Retinal pigment epithelial cell (primary cell): ENCODE results near the gene QDPR.

ENCODE experiments used
- DNase-seq: peaks from one replicate; pipeline ENCODE4 v3.0.0-alpha.2; 2010; ENCODE audit warnings: low read depth
- H3K4me3 ChIP-seq: 2 replicates; pipeline ENCODE4 v1.5.1; 2011; ENCODE audit warnings: mild to moderate bottlenecking, low read length, control low read depth, moderate library complexity
- TF ChIP-seq, protein P1 (sequence below): conservative IDR thresholded peaks from 2 replicates; pipeline ENCODE4 v1.5.1; 2011; ENCODE audit warnings: low read depth, low read length, control low read depth, inconsistent platforms

Gene QDPR

DNA sequence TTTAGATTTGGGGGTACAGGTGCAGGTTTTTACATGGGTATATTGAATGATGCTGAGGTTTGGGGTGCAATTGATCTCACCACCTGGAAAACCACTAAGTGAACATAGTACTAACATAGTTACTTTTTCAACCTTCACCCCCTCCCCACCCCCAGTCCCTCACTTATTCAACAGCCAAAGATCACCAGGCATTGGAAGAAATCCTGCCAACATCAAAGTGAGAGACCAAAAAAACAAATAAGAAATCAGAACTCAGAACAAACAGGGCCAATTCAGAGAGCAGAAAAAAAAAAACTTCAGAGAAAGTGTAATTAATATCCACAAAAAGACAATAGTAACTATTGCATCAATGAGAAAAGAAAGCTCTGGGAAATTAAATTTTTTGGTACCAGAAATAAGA lies 44.6 kb upstream of the QDPR start:
- TF ChIP-seq, protein P1, sequence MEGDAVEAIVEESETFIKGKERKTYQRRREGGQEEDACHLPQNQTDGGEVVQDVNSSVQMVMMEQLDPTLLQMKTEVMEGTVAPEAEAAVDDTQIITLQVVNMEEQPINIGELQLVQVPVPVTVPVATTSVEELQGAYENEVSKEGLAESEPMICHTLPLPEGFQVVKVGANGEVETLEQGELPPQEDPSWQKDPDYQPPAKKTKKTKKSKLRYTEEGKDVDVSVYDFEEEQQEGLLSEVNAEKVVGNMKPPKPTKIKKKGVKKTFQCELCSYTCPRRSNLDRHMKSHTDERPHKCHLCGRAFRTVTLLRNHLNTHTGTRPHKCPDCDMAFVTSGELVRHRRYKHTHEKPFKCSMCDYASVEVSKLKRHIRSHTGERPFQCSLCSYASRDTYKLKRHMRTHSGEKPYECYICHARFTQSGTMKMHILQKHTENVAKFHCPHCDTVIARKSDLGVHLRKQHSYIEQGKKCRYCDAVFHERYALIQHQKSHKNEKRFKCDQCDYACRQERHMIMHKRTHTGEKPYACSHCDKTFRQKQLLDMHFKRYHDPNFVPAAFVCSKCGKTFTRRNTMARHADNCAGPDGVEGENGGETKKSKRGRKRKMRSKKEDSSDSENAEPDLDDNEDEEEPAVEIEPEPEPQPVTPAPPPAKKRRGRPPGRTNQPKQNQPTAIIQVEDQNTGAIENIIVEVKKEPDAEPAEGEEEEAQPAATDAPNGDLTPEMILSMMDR: no peak
- DNase-seq: no peak

DNA sequence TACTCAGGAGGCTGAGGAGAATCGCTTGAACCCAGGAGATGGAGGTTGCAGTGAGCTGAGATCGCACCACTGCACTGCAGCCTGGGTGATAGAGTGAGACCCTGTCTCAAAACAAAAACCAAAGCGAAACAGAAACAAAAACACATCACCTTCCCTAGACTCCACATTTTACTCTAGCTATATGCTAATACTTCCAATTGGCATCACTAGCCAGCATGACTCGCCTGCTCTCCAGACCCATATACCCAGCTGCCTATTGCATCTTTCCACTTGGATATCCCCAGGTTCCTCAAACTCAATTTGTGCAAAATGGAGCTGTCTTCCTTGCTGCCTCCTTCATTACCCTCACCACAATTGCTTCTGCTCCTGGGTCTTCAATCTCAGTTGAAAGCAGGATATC lies 42.7 kb upstream of the QDPR start:
- H3K4me3 ChIP-seq: no peak overlapping the region
- TF ChIP-seq, protein P1: no peak
- no peak for DNase-seq

More for the DNA sequence above, 44.6 kb upstream of the QDPR start:
- H3K4me3 ChIP-seq: no peak overlapping the region

DNA sequence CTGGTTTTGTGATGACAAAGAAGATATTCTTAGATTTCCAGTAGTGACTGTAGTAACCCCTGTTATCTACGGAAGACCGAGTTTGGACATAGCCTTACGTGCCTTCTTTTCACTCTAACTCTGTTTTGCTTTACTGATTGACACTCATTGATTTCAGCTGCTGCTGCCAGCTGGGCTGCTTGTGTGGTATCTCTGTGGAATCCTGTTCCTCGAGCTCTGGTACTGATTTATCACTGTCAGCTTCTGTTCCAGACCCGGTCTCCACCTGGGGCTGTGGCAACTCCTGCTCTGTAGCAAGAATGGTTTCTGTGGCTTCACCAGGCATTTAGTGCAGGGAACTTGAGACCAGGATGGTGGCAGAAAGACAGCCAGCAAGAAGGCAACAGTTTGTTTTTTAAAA lies 40.5 kb upstream of the QDPR start:
- TF ChIP-seq, protein P1: no peak
- no peak overlapping the region for H3K4me3 ChIP-seq
- no peak for DNase-seq

DNA sequence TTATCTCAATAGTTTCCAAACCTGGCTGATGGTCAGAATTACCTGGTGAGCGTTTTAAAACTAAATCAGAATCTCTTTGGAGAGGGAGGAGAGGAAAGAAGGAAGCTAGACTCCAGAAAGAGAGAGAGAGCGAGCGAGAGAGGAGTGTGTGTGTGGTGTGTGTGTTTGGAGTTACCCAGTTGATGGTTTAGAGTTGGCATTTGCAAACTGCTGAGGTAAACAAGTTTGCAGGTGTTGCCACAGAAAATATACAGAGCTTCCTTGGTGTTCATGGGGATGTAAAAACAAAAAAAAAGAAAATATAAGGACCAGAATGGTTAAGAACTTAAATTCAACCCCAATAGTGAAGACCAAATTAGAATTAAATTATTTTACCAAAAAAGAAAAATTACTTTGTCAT lies 38.7 kb upstream of the QDPR start:
- TF ChIP-seq, protein P1: no peak
- no peak for DNase-seq
- H3K4me3 ChIP-seq: no peak overlapping the region

DNA sequence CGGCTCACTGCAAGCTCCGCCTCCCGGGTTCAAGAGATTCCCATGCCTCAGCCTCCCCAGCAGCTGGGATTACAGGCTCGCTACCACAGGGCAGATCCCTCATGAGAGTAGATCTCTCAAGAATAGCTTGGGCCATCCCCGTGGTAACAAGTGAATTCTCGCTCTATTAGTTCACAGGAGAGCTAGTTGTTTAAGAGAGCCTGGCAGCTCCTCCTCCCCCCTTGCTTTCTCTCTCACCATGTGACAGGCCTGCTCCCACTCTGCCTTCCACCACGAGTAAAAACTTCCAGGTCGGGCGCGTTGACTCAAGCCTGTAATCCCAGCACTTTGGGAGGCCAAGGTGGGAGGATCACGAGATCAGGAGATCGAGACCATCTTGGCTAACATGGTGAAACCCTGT lies 34.8 kb upstream of the QDPR start:
- DNase-seq: no peak
- TF ChIP-seq, protein P1: no peak

DNA sequence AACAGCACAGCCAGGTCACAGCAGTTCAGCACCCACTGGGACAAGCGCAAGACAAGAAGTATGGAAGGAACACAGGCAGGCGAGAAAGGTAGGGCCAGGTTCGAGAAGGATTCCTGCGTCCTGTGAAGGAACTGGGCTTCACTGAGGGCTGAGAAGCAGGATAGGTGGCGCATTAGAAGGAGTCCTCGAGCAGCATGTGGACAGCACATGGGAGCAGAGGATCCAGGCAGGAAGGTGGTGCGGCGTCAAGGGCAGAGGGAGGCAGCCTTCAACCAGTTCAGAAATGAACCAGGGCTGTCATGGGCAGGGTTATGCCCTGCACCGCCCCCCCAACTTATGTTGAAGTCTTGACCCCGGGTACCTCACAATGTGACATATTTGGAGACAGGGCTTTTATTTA lies 34.3 kb upstream of the QDPR start:
- DNase-seq: no peak

More for the DNA sequence above, 34.8 kb upstream of the QDPR start:
- H3K4me3 ChIP-seq: no peak overlapping the region

More for the DNA sequence above, 34.3 kb upstream of the QDPR start:
- no peak overlapping the region for H3K4me3 ChIP-seq
- TF ChIP-seq, protein P1: no peak
